Spinal cord (tissue), 10 donors: ENCODE data around the gene TSTD2. TPM values are rescaled to one million over a fixed set of nuclear protein-coding genes. Genes with fewer than 3 reads are reported as not detected.
"Not testable (repeated sequence)": the region's sequence is repeated elsewhere in the genome, so short reads cannot be mapped to it uniquely, and the experiment has no call there.

Experiments used
- DNase-seq, 6 donors: peaks; one replicate each; pipeline versions ENCODE4 v3.0.0 to v3.0.0-alpha.2; 2013 to 2015; ENCODE audit warnings: low spot score in 6 of 6, low read depth in 4 of 6
- H3K27ac ChIP-seq: one replicate; pipeline ENCODE4 v1.5.1; 2013; ENCODE audit warnings: low read depth, low read length, control low read depth
- H3K27me3 ChIP-seq: one replicate; pipeline ENCODE4 v1.6.1; 2013; ENCODE audit warnings: low read length; ENCODE audit not compliant: control insufficient read depth, insufficient read depth
- H3K36me3 ChIP-seq: one replicate; pipeline ENCODE4 v1.6.1; 2013; ENCODE audit warnings: low read length; ENCODE audit not compliant: control insufficient read depth, insufficient read depth
- H3K4me1 ChIP-seq: one replicate; pipeline ENCODE4 v1.6.1; 2013; ENCODE audit warnings: low read length; ENCODE audit not compliant: control insufficient read depth, insufficient read depth
- H3K4me3 ChIP-seq: one replicate; pipeline ENCODE4 v1.5.1; 2013; ENCODE audit warnings: low read depth, low read length, control low read depth
- H3K9me3 ChIP-seq: one replicate; pipeline ENCODE4 v1.6.1; 2013; ENCODE audit warnings: low read length; ENCODE audit not compliant: control insufficient read depth, insufficient read depth
- WGBS: methylation state at CpG from one replicate; pipeline ENCODE4 v1.1.5; 2013; ENCODE audit warnings: missing lambda C conversion rate; ENCODE audit not compliant: insufficient coverage; 5-methylcytosine and 5-hydroxymethylcytosine counted together
- polyA plus RNA-seq, 2 donors: library from polyadenylated mRNA; unstranded; fragments of 120-200 nt; gene quantifications; one replicate each; pipeline ENCODE4 v1.2.1, GENCODE V29; 2013; ENCODE audit not compliant: insufficient read length in 2 of 2
- total RNA-seq, 2 donors: library from RNA; depleted of rRNA in 1 of 2; stranded (reverse); fragments of 120-200 nt in 1 of 2; fragments of >200 nt in 1 of 2; gene quantifications; one replicate each; pipeline versions ENCODE4 v1.2.3 to v1.2.4, GENCODE V29; 2013 to 2014
- donor health status: healthy.

Gene TSTD2
- total and polyA plus RNA-seq, 4 donors: 24.5 to 32.3 (median 29.7) TPM

GRCh38 chr9:97598461-97599288 is 34.5 kb downstream of the TSTD2 start:
- no peaks in the 10 kb centered on the region for H3K9me3 ChIP-seq
- peak in 5 of 6 donors; percentile 62 to 95 (median 75) for DNase-seq
- 36% methylated on average over 9 of the region's 11 CpGs for WGBS
- H3K4me1 ChIP-seq: peaks cover 16% of the 10 kb centered on the region
- H3K4me3 ChIP-seq: no peak overlapping the region
- H3K27ac ChIP-seq: no peak overlapping the region
- H3K27me3 ChIP-seq: no peaks in the 10 kb centered on the region
- peaks cover 22% of the 10 kb centered on the region for H3K36me3 ChIP-seq

GRCh38 chr9:97596906-97597305 is 36.3 kb downstream of the TSTD2 start:
- Histone ChIP-seq H3K4me3 (no peak overlapping the region), H3K27me3 (no peaks in the 10 kb centered on the region), H3K27ac (no peak overlapping the region), H3K36me3 (peaks cover 13% of the 10 kb centered on the region), H3K9me3 (no peaks in the 10 kb centered on the region), H3K4me1 (peaks cover 16% of the 10 kb centered on the region)
- peak in 2 of 6 donors; percentile 10 to 93 for DNase-seq
- 25% methylated on average over 3 of the region's 4 CpGs for WGBS

GRCh38 chr9:97594381-97594921 is 38.7 kb downstream of the TSTD2 start:
- WGBS: 80% methylated on average over 11 of the region's 11 CpGs
- Histone ChIP-seq H3K36me3 (peaks cover under 1% of the 10 kb centered on the region), H3K4me1 (peaks cover 16% of the 10 kb centered on the region), H3K4me3 (no peak overlapping the region), H3K27ac (no peak overlapping the region), H3K27me3 (no peaks in the 10 kb centered on the region), H3K9me3 (no peaks in the 10 kb centered on the region)
- peak in 2 of 6 donors; percentile 53 to 94 for DNase-seq

GRCh38 chr9:97593960-97594359 is 39.2 kb downstream of the TSTD2 start:
- H3K9me3 ChIP-seq: no peaks in the 10 kb centered on the region

GRCh38 chr9:97592126-97592525 is 41.0 kb downstream of the TSTD2 start:
- H3K36me3 ChIP-seq: no peaks in the 10 kb centered on the region
- 80% methylated on average over 1 of the region's 1 CpG for WGBS

More at GRCh38 chr9:97593960-97594359, 39.2 kb downstream of the TSTD2 start:
- no peak overlapping the region for H3K27ac ChIP-seq
- no peak overlapping the region for H3K4me3 ChIP-seq
- peaks cover 16% of the 10 kb centered on the region for H3K4me1 ChIP-seq
- 88% methylated on average over 3 of the region's 4 CpGs for WGBS
- no peaks in the 10 kb centered on the region for H3K27me3 ChIP-seq
- no peaks in the 10 kb centered on the region for H3K36me3 ChIP-seq
- DNase-seq: no peak

GRCh38 chr9:97591535-97591934 is 41.6 kb downstream of the TSTD2 start:
- H3K27ac ChIP-seq: no peak overlapping the region
- WGBS: 81% methylated on average over 5 of the region's 6 CpGs
- H3K9me3 ChIP-seq: no peaks in the 10 kb centered on the region
- peaks cover 4% of the 10 kb centered on the region for H3K4me1 ChIP-seq
- H3K36me3 ChIP-seq: no peaks in the 10 kb centered on the region
- H3K27me3 ChIP-seq: no peaks in the 10 kb centered on the region
- H3K4me3 ChIP-seq: no peak overlapping the region
- DNase-seq: no peak

More at GRCh38 chr9:97592126-97592525, 41.0 kb downstream of the TSTD2 start:
- no peak overlapping the region for H3K27ac ChIP-seq
- H3K9me3 ChIP-seq: no peaks in the 10 kb centered on the region
- H3K4me1 ChIP-seq: peaks cover 5% of the 10 kb centered on the region
- H3K27me3 ChIP-seq: no peaks in the 10 kb centered on the region
- no peak overlapping the region for H3K4me3 ChIP-seq
- peak in 2 of 6 donors; percentile 65 to 81 for DNase-seq

GRCh38 chr9:97586909-97587308 is 46.3 kb downstream of the TSTD2 start:
- DNase-seq, H3K9me3 ChIP-seq, H3K4me3 ChIP-seq, H3K27me3 ChIP-seq, H3K36me3 ChIP-seq, H3K27ac ChIP-seq, H3K4me1 ChIP-seq: not testable (repeated sequence)
- WGBS: no CpG with 5 or more reads among the region's 7 CpGs

GRCh38 chr9:97584778-97585177 is 48.4 kb downstream of the TSTD2 start:
- H3K27ac ChIP-seq, DNase-seq, H3K36me3 ChIP-seq, H3K4me3 ChIP-seq, H3K27me3 ChIP-seq, H3K9me3 ChIP-seq, H3K4me1 ChIP-seq: not testable (repeated sequence)
- no CpG with 5 or more reads among the region's 2 CpGs for WGBS

GRCh38 chr9:97581590-97581989 is 51.6 kb downstream of the TSTD2 start:
- H3K9me3 ChIP-seq, H3K27me3 ChIP-seq, DNase-seq, H3K4me3 ChIP-seq, H3K36me3 ChIP-seq, H3K27ac ChIP-seq, H3K4me1 ChIP-seq: not testable (repeated sequence)
- no CpG with 5 or more reads among the region's 3 CpGs for WGBS

- no peak for DNase-seq
- Histone ChIP-seq H3K4me1 (no peaks in the 10 kb centered on the region), H3K27ac (no peak overlapping the region), H3K9me3 (no peaks in the 10 kb centered on the region), H3K36me3 (peaks cover 5% of the 10 kb centered on the region), H3K4me3 (no peak overlapping the region), H3K27me3 (no peaks in the 10 kb centered on the region)
- 53% methylated on average over 2 of the region's 2 CpGs for WGBS
Measured at GRCh38 chr9:97579914-97580313, 53.3 kb downstream of the TSTD2 start.
